Measurements from ENCODE around the gene MOB3A. TPM values are rescaled to one million over a fixed set of nuclear protein-coding genes. Genes with fewer than 3 reads are reported as not detected.
A peak's percentile ranks its signal among the peaks of the same experiment; 100 is the strongest.

Gene MOB3A
- total RNA-seq, 1 donor from 2014 or later: 46.7 TPM

GRCh38 chr19:2046046-2046907 lies 49.8 kb downstream of the MOB3A start:
- no peak for DNase-seq (ENCODE audit: low read depth)

GRCh38 chr19:2045501-2046045 lies 50.6 kb downstream of the MOB3A start:
- no peak for DNase-seq (ENCODE audit: low read depth)

GRCh38 chr19:2044709-2045500 lies 51.2 kb downstream of the MOB3A start:
- no peak for DNase-seq (ENCODE audit: low read depth)

- no peak for DNase-seq (ENCODE audit: low read depth)
Measured at GRCh38 chr19:2043961-2044708, 52.0 kb downstream of the MOB3A start.

GRCh38 chr19:2043251-2043641 lies 52.9 kb downstream of the MOB3A start:
- DNase-seq (ENCODE audit: low read depth): no peak

GRCh38 chr19:2042485-2043250 lies 53.5 kb downstream of the MOB3A start:
- DNase-seq (ENCODE audit: low read depth): no peak

GRCh38 chr19:2041683-2042484 lies 54.2 kb downstream of the MOB3A start:
- peak; percentile 83 for DNase-seq (ENCODE audit: low read depth)

- DNase-seq (ENCODE audit: low read depth): no peak
Measured at GRCh38 chr19:2041433-2041682, 54.8 kb downstream of the MOB3A start.

GRCh38 chr19:2040647-2041432 lies 55.3 kb downstream of the MOB3A start:
- no peak for DNase-seq (ENCODE audit: low read depth)

GRCh38 chr19:2039959-2040646 lies 56.0 kb downstream of the MOB3A start:
- no peak for DNase-seq (ENCODE audit: low read depth)

- DNase-seq (ENCODE audit: low read depth): no peak
Measured at GRCh38 chr19:2039089-2039958, 56.8 kb downstream of the MOB3A start.

- no peak for DNase-seq (ENCODE audit: low read depth)
Measured at GRCh38 chr19:2038284-2039088, 57.6 kb downstream of the MOB3A start.

GRCh38 chr19:2037651-2038255 lies 58.4 kb downstream of the MOB3A start:
- no peak for DNase-seq (ENCODE audit: low read depth)

GRCh38 chr19:2036424-2036823 lies 59.7 kb downstream of the MOB3A start:
- DNase-seq (ENCODE audit: low read depth): no peak

GRCh38 chr19:2035590-2035991 lies 60.5 kb downstream of the MOB3A start:
- no peak for DNase-seq (ENCODE audit: low read depth)

GRCh38 chr19:2034729-2035589 lies 61.2 kb downstream of the MOB3A start:
- no peak for DNase-seq (ENCODE audit: low read depth)

All from renal cortical epithelial cell (primary cell).